Spleen (tissue), 7 donors: ENCODE measurements around the gene CNTLN.

Experiments
- CTCF ChIP-seq, 11 experiments: fragments of 200-600 bp in 7 of 11; fragments of 450-650 bp in 4 of 11; sonication (generic) in 4 of 11; IDR thresholded peaks in 8 of 11; conservative IDR thresholded peaks in 3 of 11; 1 replicate in 7 of 11; 2 replicates in 4 of 11; pipeline versions ENCODE4 v1.4.0 to v1.8.0; 2016 to 2021; ENCODE audit warnings: antibody characterized with exemption in 11 of 11, inconsistent platforms in 4 of 11, mild to moderate bottlenecking in 1 of 11
- POLR2A ChIP-seq, 3 donors: fragments of 450-650 bp; IDR thresholded peaks; one replicate each; pipeline ENCODE4 v1.5.1; 2017; ENCODE audit warnings: antibody characterized with exemption in 3 of 3, mild to moderate bottlenecking in 1 of 3
- POLR2AphosphoS5 ChIP-seq, 3 donors: sonication (generic); formaldehyde crosslinking; IDR thresholded peaks; one replicate each; pipeline ENCODE4 v1.5.1; 2017; ENCODE audit warnings: antibody characterized with exemption in 3 of 3
- donor health status: DM: no; HTN: no; CAD: no; lungs with moderate emphysema.
- donor health status: DM: no; HTN: no; CAD: no.
- donor health status: DM: no; HTN: no; CAD: no.

- TF ChIP-seq CTCF (IDR thresholded peaks at IDR 0.05 in 8 of 11, conservative IDR thresholded peaks at IDR 0.05 in 3 of 11) (no peak), POLR2A (IDR thresholded peaks at IDR 0.05) (no peak), POLR2AphosphoS5 (IDR thresholded peaks at IDR 0.05) (no peak)
Measured at GRCh38 chr9:17486396-17486795, 351.6 kb downstream of the CNTLN start.
